ENCODE data around the gene INPP5A.

INPP5A gene

GRCh38 chr10:132745511-132745910 lies 207.9 kb downstream of the INPP5A start:
- DNase-seq (ENCODE audit: low read depth): no peak

- no peak for DNase-seq (ENCODE audit: low read depth)
Measured at GRCh38 chr10:132745971-132746370, 208.4 kb downstream of the INPP5A start.

GRCh38 chr10:132746386-132746785 lies 208.8 kb downstream of the INPP5A start:
- no peak for DNase-seq (ENCODE audit: low read depth)

- DNase-seq (ENCODE audit: low read depth): no peak
Measured at GRCh38 chr10:132746801-132747625, 209.4 kb downstream of the INPP5A start.

- DNase-seq (ENCODE audit: low read depth): no peak
Measured at GRCh38 chr10:132748135-132748534, 210.5 kb downstream of the INPP5A start.

- no peak for DNase-seq (ENCODE audit: low read depth)
Measured at GRCh38 chr10:132748545-132749370, 211.2 kb downstream of the INPP5A start.

GRCh38 chr10:132749371-132749795 lies 211.8 kb downstream of the INPP5A start:
- no peak for DNase-seq (ENCODE audit: low read depth)

GRCh38 chr10:132750936-132751335 lies 213.3 kb downstream of the INPP5A start:
- DNase-seq (ENCODE audit: low read depth): no peak

- DNase-seq (ENCODE audit: low read depth): no peak
Measured at GRCh38 chr10:132752378-132752777, 214.8 kb downstream of the INPP5A start.

GRCh38 chr10:132752961-132753360 lies 215.4 kb downstream of the INPP5A start:
- no peak for DNase-seq (ENCODE audit: low read depth)

GRCh38 chr10:132753596-132753995 lies 216.0 kb downstream of the INPP5A start:
- no peak for DNase-seq (ENCODE audit: low read depth)

- DNase-seq (ENCODE audit: low read depth): no peak
Measured at GRCh38 chr10:132754071-132754470, 216.5 kb downstream of the INPP5A start.

- no peak for DNase-seq (ENCODE audit: low read depth)
Measured at GRCh38 chr10:132755166-132755711, 217.7 kb downstream of the INPP5A start.

- no peak for DNase-seq (ENCODE audit: low read depth)
Measured at GRCh38 chr10:132756591-132756990, 219.0 kb downstream of the INPP5A start.

- no peak for DNase-seq (ENCODE audit: low read depth)
Measured at GRCh38 chr10:132757171-132757570, 219.6 kb downstream of the INPP5A start.

GRCh38 chr10:132758865-132759264 lies 221.3 kb downstream of the INPP5A start:
- no peak for DNase-seq (ENCODE audit: low read depth)

GRCh38 chr10:132761395-132762060 lies 223.9 kb downstream of the INPP5A start:
- DNase-seq (ENCODE audit: low read depth): no peak

GRCh38 chr10:132762267-132762666 lies 224.7 kb downstream of the INPP5A start:
- DNase-seq (ENCODE audit: low read depth): no peak

GRCh38 chr10:132763545-132763944 lies 226.0 kb downstream of the INPP5A start:
- DNase-seq (ENCODE audit: low read depth): no peak

- DNase-seq (ENCODE audit: low read depth): no peak
Measured at GRCh38 chr10:132764108-132764507, 226.5 kb downstream of the INPP5A start.

GRCh38 chr10:132765435-132765834 lies 227.8 kb downstream of the INPP5A start:
- no peak for DNase-seq (ENCODE audit: low read depth)

GRCh38 chr10:132766291-132766690 lies 228.7 kb downstream of the INPP5A start:
- no peak for DNase-seq (ENCODE audit: low read depth)

Data from stimulated activated CD8-positive, alpha-beta memory T cell treated with anti-CD3 and anti-CD28 coated beads, Interleukin-4, amount 100 ng/mL, for 24 hours (primary cell).